Naive thymus-derived CD4-positive, alpha-beta T cell (primary cell): ENCODE results near the gene BCL7A. TPM values are rescaled to one million over a fixed set of nuclear protein-coding genes. Genes with fewer than 3 reads are reported as not detected.

Experiments
- ATAC-seq: fragments of 150-1000 bp; cut with Tn5 transposase; 2 replicates; pipeline ENCODE4 v1.10.0; 2021; ENCODE audit warnings: mild to moderate bottlenecking, moderate library complexity
- CTCF ChIA-PET: fragments of 350-600 bp; sonication (Branson Sonifier 250); formaldehyde crosslinking; loops from one replicate; lab custom pipeline; 2021; ENCODE audit warnings: antibody characterized with exemption; lab: Charles Lee
- POLR2A ChIA-PET: fragments of 350-600 bp; sonication (Branson Sonifier 250); formaldehyde crosslinking; loops from one replicate; lab custom pipeline; 2021; ENCODE audit warnings: antibody characterized with exemption, inconsistent platforms; lab: Charles Lee
- DNase-seq, 9 donors: peaks; one replicate each; pipeline versions ENCODE4 v3.0.0 to v3.0.0-alpha.2; 2020 to 2022; ENCODE audit warnings: mixed read lengths in 1 of 9
- H3K27ac ChIP-seq: one replicate; pipeline ENCODE4 v1.7.0; 2013; ENCODE audit warnings: mild to moderate bottlenecking, low read depth, low read length, moderate library complexity
- H3K27me3 ChIP-seq, 2 donors: one replicate each; pipeline ENCODE4 v1.7.0; 2013; ENCODE audit warnings: low read length in 2 of 2, mild to moderate bottlenecking in 2 of 2, moderate library complexity in 2 of 2; ENCODE audit not compliant: control insufficient read depth in 2 of 2, insufficient read depth in 2 of 2
- H3K36me3 ChIP-seq, 3 experiments: 1 replicate in 2 of 3; 2 replicates in 1 of 3; pipeline ENCODE4 v1.7.0; 2013; ENCODE audit warnings: low read length in 3 of 3, mild to moderate bottlenecking in 3 of 3, moderate library complexity in 1 of 3; ENCODE audit not compliant: insufficient read depth in 3 of 3, control insufficient read depth in 2 of 3
- H3K4me1 ChIP-seq, 2 donors: one replicate each; pipeline ENCODE4 v1.7.0; 2013; ENCODE audit warnings: low read length in 2 of 2, mild to moderate bottlenecking in 2 of 2, moderate library complexity in 1 of 2; ENCODE audit not compliant: control insufficient read depth in 2 of 2, insufficient read depth in 2 of 2
- H3K4me3 ChIP-seq: 2 replicates; pipeline ENCODE4 v1.7.0; 2013; ENCODE audit warnings: mild to moderate bottlenecking, low read length
- H3K9me3 ChIP-seq, 3 experiments: 1 replicate in 2 of 3; 2 replicates in 1 of 3; pipeline ENCODE4 v1.7.0; 2013; ENCODE audit warnings: low read length in 3 of 3; ENCODE audit not compliant: control insufficient read depth in 2 of 3
- H3K27ac Mint-ChIP-seq, 9 donors: one replicate each; pipeline ENCODE4 v1.8.0; 2020 to 2022; ENCODE audit warnings: mixed read lengths in 9 of 9, mild to moderate bottlenecking in 8 of 9, moderate library complexity in 5 of 9, inconsistent platforms in 2 of 9
- H3K27me3 Mint-ChIP-seq, 5 donors: one replicate each; pipeline ENCODE4 v1.8.0; 2021 to 2022; ENCODE audit warnings: mixed read lengths in 5 of 5, mild to moderate bottlenecking in 1 of 5
- H3K36me3 Mint-ChIP-seq, 5 donors: one replicate each; pipeline ENCODE4 v1.8.0; 2020 to 2022; ENCODE audit warnings: mixed read lengths in 5 of 5, mild to moderate bottlenecking in 3 of 5, inconsistent platforms in 1 of 5
- H3K4me1 Mint-ChIP-seq, 7 donors: one replicate each; pipeline ENCODE4 v1.8.0; 2020 to 2022; ENCODE audit warnings: mixed read lengths in 7 of 7, mild to moderate bottlenecking in 3 of 7, inconsistent platforms in 1 of 7
- H3K4me3 Mint-ChIP-seq, 10 donors: one replicate each; pipeline ENCODE4 v1.8.0; 2020 to 2022; ENCODE audit warnings: mild to moderate bottlenecking in 10 of 10, mixed read lengths in 10 of 10, moderate library complexity in 6 of 10, inconsistent platforms in 2 of 10
- H3K9me3 Mint-ChIP-seq, 11 donors: one replicate each; pipeline ENCODE4 v1.8.0; 2020 to 2022; ENCODE audit warnings: mixed read lengths in 11 of 11, mild to moderate bottlenecking in 4 of 11, inconsistent platforms in 1 of 11, moderate library complexity in 1 of 11
- intact Hi-C, 2 donors: fragments of 100-400 bp; cut with micrococcal nuclease; formaldehyde crosslinking; loops; one replicate each; pipeline ENCODE4 v1.15.1; 2023
- polyA plus RNA-seq, 2 donors: library from polyadenylated mRNA; unstranded; fragments of 300-500 nt; fragmentation: Illumina TruSeq; gene quantifications; one replicate each; pipeline ENCODE4 v1.2.3, GENCODE V29; 2021
- total RNA-seq, 6 experiments: library from RNA in 5 of 6; stranded (reverse) in 5 of 6; gene quantifications; 1 replicate in 5 of 6; 2 replicates in 1 of 6; pipeline ENCODE4 v1.2.3 and lab custom pipeline; 2021 to 2026

BCL7A gene
- total RNA-seq (1 to 10 TPM; 4.1 to 6.6 (median 5.4) TPM), polyA plus RNA-seq (10 to 100 TPM in 1 of 2 donors, 1 to 10 TPM in 1; 4.0 to 11.9 TPM), total RNA-seq (lab: John Stamatoyannopoulos, UW) (10.9 reads per million, percentile 37 among the genes with 10 or more reads in this experiment)

DNA sequence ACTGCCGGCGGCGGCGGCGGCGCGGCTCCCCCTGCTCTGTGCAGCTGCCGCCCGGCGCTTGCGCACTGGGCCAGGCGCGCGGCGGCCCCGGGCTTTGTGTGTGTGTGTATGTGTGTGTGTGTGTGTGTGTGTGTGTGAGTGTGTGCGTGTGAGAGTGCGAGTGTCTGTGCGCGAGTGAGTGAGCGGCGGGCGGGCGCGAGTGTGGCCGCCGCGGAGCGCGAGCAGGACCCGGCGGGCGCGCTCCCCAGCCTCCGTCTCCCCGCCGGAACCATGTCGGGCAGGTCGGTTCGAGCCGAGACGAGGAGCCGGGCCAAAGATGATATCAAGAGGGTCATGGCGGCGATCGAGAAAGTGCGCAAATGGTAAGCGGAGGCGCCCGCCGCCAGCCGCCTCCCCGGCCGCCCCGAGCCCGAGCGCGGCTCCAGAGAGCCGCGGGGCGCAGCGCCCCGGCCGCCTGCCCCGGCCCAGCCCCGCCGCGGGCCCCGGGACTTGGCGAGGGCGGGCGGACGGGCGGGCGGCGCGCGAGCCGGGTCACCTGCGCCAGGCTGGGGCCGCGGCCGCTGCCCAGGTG lies at the start of gene BCL7A:
TSS of gene BCL7A (plus strand) at position 63 of the 571 bp plus-strand sequence. CDS start at position 271, 208 bp downstream.
- POLR2A ChIA-PET, result interaction anchor here (1.1 to 1.2 kb wide), 2 partner anchors 15 to 30 kb away, joined by 3 to 4 read pairs; no protein-coding TSS in a partner anchor
- no peaks in the 10 kb centered on the region for H3K36me3 ChIP-seq
- H3K27me3 ChIP-seq, result no peaks in the 10 kb centered on the region
- H3K27ac Mint-ChIP-seq, result peak within 1 kb of the TSS in 8 of 9 donors; percentile 76 to 96 (median 84)
- ATAC-seq (peak; percentile 86), DNase-seq (peak; percentile 28 to 70 (median 64))
- intact Hi-C loops, result loop anchor here (2.0 to 5.0 kb wide), 3 partner anchors 103 to 183 kb away; partner anchors contain the start of gene CFAP251 (in 2 of the 2)
- H3K4me3 ChIP-seq, result peak within 1 kb of the TSS; percentile 57
- peak within 1 kb of the TSS; percentile 86 to 96 (median 92) for H3K4me3 Mint-ChIP-seq
- CTCF ChIA-PET, result interaction anchor here (1.0 kb wide), 1 partner anchor 103 kb away, joined by 3 read pairs; the partner anchor contains the start of gene CFAP251
- peaks cover 5 to 31% (median 6%) of the 10 kb centered on the region in 5 donors for H3K27me3 Mint-ChIP-seq
- H3K36me3 Mint-ChIP-seq, result peaks cover 0 to 8% (median 0%) of the 10 kb centered on the region in 5 donors
- no peaks in the 10 kb centered on the region for H3K9me3 ChIP-seq
- H3K4me1 ChIP-seq, result peaks cover 0 to 18% of the 10 kb centered on the region in 2 donors
- H3K4me1 Mint-ChIP-seq, result peaks cover 0 to 12% (median 10%) of the 10 kb centered on the region in 7 donors
- H3K9me3 Mint-ChIP-seq, result peaks cover 0 to 20% (median 3%) of the 10 kb centered on the region in 11 donors
- H3K27ac ChIP-seq, result peak within 1 kb of the TSS; percentile 43

- Histone ChIP-seq H3K4me1 (no peaks in the 10 kb centered on the region), H3K27ac (no peak overlapping the region), H3K9me3 (no peaks in the 10 kb centered on the region), H3K36me3 (no peaks in the 10 kb centered on the region), H3K27me3 (no peaks in the 10 kb centered on the region), H3K4me3 (no peak overlapping the region)
- intact Hi-C loops, result no loop called here
- CTCF ChIA-PET, result no interaction called here
- Mint-ChIP-seq H3K4me3 (no peak overlapping the region), H3K27ac (no peak overlapping the region), H3K27me3 (peaks cover 0 to 3% (median 0%) of the 10 kb centered on the region in 5 donors), H3K36me3 (peaks cover 5 to 7% (median 6%) of the 10 kb centered on the region in 5 donors), H3K9me3 (peaks cover 0 to 27% (median 6%) of the 10 kb centered on the region in 11 donors), H3K4me1 (peaks cover 0 to 5% (median 0%) of the 10 kb centered on the region in 7 donors)
- POLR2A ChIA-PET, result no interaction called here
- DNase-seq (no peak), ATAC-seq (no peak)
Observed at GRCh38 chr12:121974026-121974985, 47.4 kb upstream of the BCL7A start.

DNA sequence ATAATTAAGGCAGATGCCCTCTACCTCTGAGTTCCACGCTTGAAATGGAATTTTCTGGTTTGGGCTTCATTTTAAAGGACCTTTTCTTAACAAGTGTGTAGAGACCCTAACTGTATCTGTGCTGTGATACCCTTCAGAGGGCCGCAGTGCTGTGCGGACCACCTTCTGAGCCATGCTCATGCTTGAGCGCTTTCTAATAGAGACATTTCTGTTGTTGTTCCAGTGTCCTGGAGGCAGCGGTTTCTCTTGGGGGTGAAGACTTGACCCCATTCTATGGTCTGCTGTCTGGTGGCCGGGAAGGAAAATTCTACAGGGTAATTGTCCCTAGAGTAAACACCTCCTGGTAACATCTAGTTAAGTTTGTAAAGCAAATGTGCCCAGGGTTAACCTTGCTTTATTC lies 46.7 kb upstream of the BCL7A start:
- H3K27me3 Mint-ChIP-seq, result peaks cover 0 to 3% (median 0%) of the 10 kb centered on the region in 5 donors
- no peaks in the 10 kb centered on the region for H3K27me3 ChIP-seq
- no peak overlapping the region for H3K27ac ChIP-seq
- POLR2A ChIA-PET, result no interaction called here
- H3K9me3 Mint-ChIP-seq, result peaks cover 0 to 27% (median 6%) of the 10 kb centered on the region in 11 donors
- CTCF ChIA-PET, result no interaction called here
- intact Hi-C loops, result no loop called here
- peaks cover 0 to 5% (median 0%) of the 10 kb centered on the region in 7 donors for H3K4me1 Mint-ChIP-seq
- no peak overlapping the region for H3K4me3 Mint-ChIP-seq
- H3K27ac Mint-ChIP-seq, result no peak overlapping the region
- H3K4me3 ChIP-seq, result no peak overlapping the region
- no peaks in the 10 kb centered on the region for H3K4me1 ChIP-seq
- ATAC-seq, result no peak
- no peaks in the 10 kb centered on the region for H3K36me3 ChIP-seq
- H3K36me3 Mint-ChIP-seq, result peaks cover 5 to 7% (median 6%) of the 10 kb centered on the region in 5 donors
- no peaks in the 10 kb centered on the region for H3K9me3 ChIP-seq
- DNase-seq, result no peak

DNA sequence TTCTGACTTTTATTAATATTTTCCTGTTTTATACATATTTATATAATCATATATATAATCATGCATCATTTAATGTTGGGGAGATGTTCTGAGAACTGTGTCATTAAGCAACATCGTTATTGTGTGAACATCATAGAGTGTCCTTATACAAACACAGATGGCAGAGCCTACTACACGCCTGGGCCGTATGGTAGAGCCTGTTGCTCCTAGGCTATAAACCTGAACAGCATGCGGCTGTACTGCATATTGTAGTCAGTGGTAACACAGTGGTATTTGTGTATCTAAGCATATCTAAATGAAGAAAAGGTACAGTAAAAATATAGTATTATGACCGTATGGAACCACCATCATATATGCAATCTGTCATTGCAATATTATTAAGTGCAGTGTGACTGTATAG lies 44.7 kb upstream of the BCL7A start:
- Mint-ChIP-seq H3K4me3 (no peak overlapping the region), H3K9me3 (peaks cover 0 to 25% (median 6%) of the 10 kb centered on the region in 11 donors), H3K36me3 (peaks cover 3 to 7% (median 4%) of the 10 kb centered on the region in 5 donors), H3K27ac (no peak overlapping the region), H3K27me3 (peaks cover 0 to 3% (median 0%) of the 10 kb centered on the region in 5 donors), H3K4me1 (peaks cover 0 to 5% (median 0%) of the 10 kb centered on the region in 7 donors)
- ChIA-PET POLR2A (no interaction called here), CTCF (interaction anchor here (0.7 kb wide), 1 partner anchor 10 kb away, joined by 3 read pairs; no protein-coding TSS in a partner anchor)
- no peak overlapping the region for H3K27ac ChIP-seq
- DNase-seq (no peak), ATAC-seq (no peak)
- no peaks in the 10 kb centered on the region for H3K27me3 ChIP-seq
- no peaks in the 10 kb centered on the region for H3K9me3 ChIP-seq
- H3K4me1 ChIP-seq, result no peaks in the 10 kb centered on the region
- intact Hi-C loops, result no loop called here
- H3K36me3 ChIP-seq, result no peaks in the 10 kb centered on the region
- H3K4me3 ChIP-seq, result no peak overlapping the region

GRCh38 chr12:121980191-121980891 lies 41.3 kb upstream of the BCL7A start:
- H3K27me3 ChIP-seq, result no peaks in the 10 kb centered on the region
- Mint-ChIP-seq H3K4me3 (no peak overlapping the region), H3K36me3 (no peaks in the 10 kb centered on the region), H3K27me3 (peaks cover 0 to 1% (median 0%) of the 10 kb centered on the region in 5 donors), H3K4me1 (peaks cover 3 to 8% (median 6%) of the 10 kb centered on the region in 7 donors), H3K9me3 (no peaks in the 10 kb centered on the region), H3K27ac (no peak overlapping the region)
- intact Hi-C loops, result no loop called here
- H3K36me3 ChIP-seq, result no peaks in the 10 kb centered on the region
- ChIA-PET CTCF (no interaction called here), POLR2A (no interaction called here)
- no peak overlapping the region for H3K27ac ChIP-seq
- DNase-seq, result no peak
- H3K4me1 ChIP-seq, result no peaks in the 10 kb centered on the region
- ATAC-seq, result peak; percentile 82
- no peaks in the 10 kb centered on the region for H3K9me3 ChIP-seq
- H3K4me3 ChIP-seq, result no peak overlapping the region

- Histone ChIP-seq H3K4me1 (no peaks in the 10 kb centered on the region), H3K27ac (no peak overlapping the region), H3K27me3 (no peaks in the 10 kb centered on the region), H3K9me3 (no peaks in the 10 kb centered on the region), H3K4me3 (no peak overlapping the region), H3K36me3 (no peaks in the 10 kb centered on the region)
- Mint-ChIP-seq H3K27ac (no peak overlapping the region), H3K9me3 (no peaks in the 10 kb centered on the region), H3K36me3 (no peaks in the 10 kb centered on the region), H3K4me1 (peaks cover 0 to 8% (median 6%) of the 10 kb centered on the region in 7 donors), H3K4me3 (no peak overlapping the region), H3K27me3 (no peaks in the 10 kb centered on the region)
- CTCF ChIA-PET, result no interaction called here
- ATAC-seq (no peak), DNase-seq (no peak)
- intact Hi-C loops, result no loop called here
- POLR2A ChIA-PET, result no interaction called here
Observed at GRCh38 chr12:121980892-121981272, 40.8 kb upstream of the BCL7A start.
